Activated CD8-positive, alpha-beta T cell treated with anti-CD3 and anti-CD28 coated beads for 36 hours (primary cell): ENCODE data around the gene ABLIM1. TPM values are rescaled to one million over a fixed set of nuclear protein-coding genes. Genes with fewer than 3 reads are reported as not detected.

Experiments
- ATAC-seq: fragments of 200-7000 bp; cut with Tn5 transposase; one replicate; pipeline ENCODE4 v1.10.0; 2021; ENCODE audit warnings: mild to moderate bottlenecking, moderate library complexity
- CTCF ChIA-PET: fragments of 350-600 bp; sonication (Branson Sonifier 250); formaldehyde crosslinking; loops from one replicate; lab custom pipeline; 2021; ENCODE audit warnings: antibody characterized with exemption; lab: Charles Lee
- POLR2A ChIA-PET: fragments of 350-600 bp; sonication (Branson Sonifier 250); formaldehyde crosslinking; loops from one replicate; lab custom pipeline; 2021; ENCODE audit warnings: antibody characterized with exemption; lab: Charles Lee
- DNase-seq: peaks from one replicate; pipeline ENCODE4 v3.0.0-alpha.2; 2020
- H3K27ac Mint-ChIP-seq: one replicate; pipeline ENCODE4 v1.8.0; 2021; ENCODE audit warnings: mild to moderate bottlenecking, mixed read lengths
- H3K27me3 Mint-ChIP-seq: one replicate; pipeline ENCODE4 v1.8.0; 2021; ENCODE audit warnings: mixed read lengths
- H3K36me3 Mint-ChIP-seq: one replicate; pipeline ENCODE4 v1.8.0; 2021; ENCODE audit warnings: low read depth, mixed read lengths
- H3K4me1 Mint-ChIP-seq: one replicate; pipeline ENCODE4 v1.8.0; 2021; ENCODE audit warnings: low read depth, mixed read lengths
- H3K4me3 Mint-ChIP-seq: one replicate; pipeline ENCODE4 v1.8.0; 2021; ENCODE audit warnings: mild to moderate bottlenecking, moderate library complexity, mixed read lengths
- H3K9me3 Mint-ChIP-seq: one replicate; pipeline ENCODE4 v1.8.0; 2021; ENCODE audit warnings: mixed read lengths
- CTCF ChIP-seq: fragments of 200-600 bp; IDR thresholded peaks from one replicate; pipeline ENCODE4 v1.8.0; 2022; ENCODE audit warnings: antibody characterized with exemption, mild to moderate bottlenecking
- intact Hi-C: fragments of 100-400 bp; cut with micrococcal nuclease; formaldehyde crosslinking; loops from one replicate; pipeline ENCODE4 v1.10.0; 2022
- total RNA-seq, 2 experiments: library from RNA; stranded (reverse); gene quantifications; one replicate each; pipeline ENCODE4 v1.2.3, GENCODE V29; 2021

The ABLIM1 gene
- total RNA-seq, 2 experiments from 2014 or later: 148 to 155 TPM

- ChIA-PET POLR2A (interaction anchor here (0.7 to 11.7 kb wide), 5 partner anchors 12 to 36 kb away, joined by 3 to 138 read pairs (median 3); no protein-coding TSS in a partner anchor), CTCF (interaction anchor here (1.5 to 6.1 kb wide), 2 partner anchors 14 to 20 kb away, joined by 6 to 35 read pairs; no protein-coding TSS in a partner anchor)
- H3K4me1 Mint-ChIP-seq: peaks cover 91% of the 10 kb centered on the region
- no peaks in the 10 kb centered on the region for H3K27me3 Mint-ChIP-seq
- intact Hi-C loops: no loop called here
- H3K36me3 Mint-ChIP-seq: peaks cover 27% of the 10 kb centered on the region
- peak; percentile 17 for ATAC-seq
- peak overlapping the region; percentile 69 for H3K27ac Mint-ChIP-seq
- H3K4me3 Mint-ChIP-seq: no peak overlapping the region
- TF ChIP-seq CTCF: no peak
- H3K9me3 Mint-ChIP-seq: no peaks in the 10 kb centered on the region
- no peak for DNase-seq
These were observed 153.1 kb downstream of the ABLIM1 start for GRCh38 chr10:114504769-114505579.

GRCh38 chr10:114502074-114502473, 156.0 kb downstream of the ABLIM1 start:
- no peaks in the 10 kb centered on the region for H3K27me3 Mint-ChIP-seq
- peaks cover 22% of the 10 kb centered on the region for H3K36me3 Mint-ChIP-seq
- ChIA-PET CTCF (interaction anchor here (0.6 to 9.4 kb wide), 5 partner anchors 10 to 30 kb away, joined by 3 to 80 read pairs (median 3); no protein-coding TSS in a partner anchor), POLR2A (interaction anchor here (1.7 to 11.7 kb wide), 2 partner anchors 14 to 24 kb away, joined by 7 to 138 read pairs; no protein-coding TSS in a partner anchor)
- DNase-seq (no peak), ATAC-seq (no peak)
- H3K9me3 Mint-ChIP-seq: no peaks in the 10 kb centered on the region
- intact Hi-C loops: no loop called here
- no peak overlapping the region for H3K4me3 Mint-ChIP-seq
- H3K27ac Mint-ChIP-seq: peak overlapping the region; percentile 50
- TF ChIP-seq CTCF: no peak
- peaks cover 91% of the 10 kb centered on the region for H3K4me1 Mint-ChIP-seq

GRCh38 chr10:114501650-114502049, 156.4 kb downstream of the ABLIM1 start:
- peak overlapping the region; percentile 12 for H3K27ac Mint-ChIP-seq
- intact Hi-C loops: no loop called here
- H3K4me3 Mint-ChIP-seq: no peak overlapping the region
- peaks cover 91% of the 10 kb centered on the region for H3K4me1 Mint-ChIP-seq
- H3K27me3 Mint-ChIP-seq: no peaks in the 10 kb centered on the region
- TF ChIP-seq CTCF: peak; percentile 23
- CTCF ChIA-PET: interaction anchor here (1.4 to 9.4 kb wide), 4 partner anchors 9 to 30 kb away, joined by 3 to 80 read pairs (median 27); no protein-coding TSS in a partner anchor
- ATAC-seq: no peak
- POLR2A ChIA-PET: interaction anchor here (1.7 to 11.7 kb wide), 3 partner anchors 15 to 24 kb away, joined by 7 to 138 read pairs (median 71); no protein-coding TSS in a partner anchor
- no peaks in the 10 kb centered on the region for H3K9me3 Mint-ChIP-seq
- no peak for DNase-seq
- peaks cover 25% of the 10 kb centered on the region for H3K36me3 Mint-ChIP-seq

GRCh38 chr10:114500643-114501042, 157.4 kb downstream of the ABLIM1 start:
- intact Hi-C loops: no loop called here
- ChIA-PET CTCF (interaction anchor here (1.0 to 9.4 kb wide), 7 partner anchors 10 to 29 kb away, joined by 3 to 80 read pairs (median 12); no protein-coding TSS in a partner anchor), POLR2A (interaction anchor here (0.8 to 11.7 kb wide), 5 partner anchors 9 to 33 kb away, joined by 3 to 138 read pairs (median 4); no protein-coding TSS in a partner anchor)
- Mint-ChIP-seq H3K9me3 (no peaks in the 10 kb centered on the region), H3K27me3 (no peaks in the 10 kb centered on the region), H3K4me3 (no peak overlapping the region), H3K4me1 (peaks cover 90% of the 10 kb centered on the region), H3K36me3 (peaks cover 34% of the 10 kb centered on the region), H3K27ac (peak overlapping the region; percentile 95)
- DNase-seq (no peak), ATAC-seq (no peak)
- no peak for TF ChIP-seq CTCF
